Kidney (tissue), 14 donors: ENCODE results near the gene FAM53B. TPM values are rescaled to one million over a fixed set of nuclear protein-coding genes. Genes with fewer than 3 reads are reported as not detected.

Source experiments
- DNase-seq, 5 donors: peaks; one replicate each; pipeline ENCODE4 v3.0.0-alpha.2; 2013 to 2020
- FAIRE-seq: peaks from 2 replicates; lab custom pipeline; 2012; peaks lifted over from hg19 to GRCh38; lab: Jason Lieb, UNC
- H3K27ac ChIP-seq, 2 donors: one replicate each; pipeline ENCODE4 v1.7.0; 2013; ENCODE audit warnings: low read depth in 2 of 2, low read length in 2 of 2, inconsistent platforms in 1 of 2
- H3K27me3 ChIP-seq: one replicate; pipeline ENCODE4 v1.7.1; 2013; ENCODE audit warnings: low read length, inconsistent platforms; ENCODE audit not compliant: control insufficient read depth, insufficient read depth
- H3K36me3 ChIP-seq, 3 donors: one replicate each; pipeline versions ENCODE4 v1.7.0 to v1.7.1; 2013; ENCODE audit warnings: low read length in 3 of 3, control low read depth in 1 of 3, inconsistent platforms in 1 of 3; ENCODE audit not compliant: insufficient read depth in 3 of 3, control insufficient read depth in 2 of 3
- H3K4me1 ChIP-seq, 3 donors: one replicate each; pipeline versions ENCODE4 v1.7.0 to v1.7.1; 2013; ENCODE audit warnings: low read length in 3 of 3, inconsistent platforms in 1 of 3, low read depth in 1 of 3; ENCODE audit not compliant: control insufficient read depth in 2 of 3, insufficient read depth in 2 of 3
- H3K4me3 ChIP-seq, 3 donors: one replicate each; pipeline versions ENCODE4 v1.7.0 to v1.8.1; 2013; ENCODE audit warnings: low read length in 3 of 3, control low read depth in 1 of 3, inconsistent platforms in 1 of 3
- H3K9ac ChIP-seq, 3 donors: one replicate each; pipeline versions ENCODE4 v1.7.0 to v1.7.1; 2013; ENCODE audit warnings: low read length in 3 of 3, control low read depth in 1 of 3, inconsistent platforms in 1 of 3
- H3K9me3 ChIP-seq, 3 donors: one replicate each; pipeline versions ENCODE4 v1.7.0 to v1.7.1; 2013; ENCODE audit warnings: low read length in 3 of 3, control low read depth in 1 of 3, inconsistent platforms in 1 of 3; ENCODE audit not compliant: control insufficient read depth in 2 of 3, insufficient read depth in 1 of 3
- CTCF ChIP-seq: IDR thresholded peaks from 3 replicates; pipeline ENCODE4 v1.5.1; 2012; ENCODE audit warnings: mild to moderate bottlenecking, moderate library complexity, borderline replicate concordance; ENCODE audit not compliant: insufficient read depth; ENCODE audit errors: extremely low read depth
- intact Hi-C: fragments of 100-400 bp; cut with DNase I; formaldehyde crosslinking; loops from one replicate; pipeline ENCODE4 v1.11.1; 2022
- polyA plus RNA-seq: library from polyadenylated mRNA; stranded (reverse); fragments of 350-450 nt; fragmentation: Illumina TruSeq; extraction: RNeasy Lipid Tissue Mini Kit (QIAGEN cat#74804); gene quantifications from one replicate; pipeline ENCODE4 v1.2.3, GENCODE V29; 2014; ENCODE audit warnings: low read depth, low replicate concordance; ENCODE audit not compliant: insufficient read depth
- total RNA-seq: library from RNA; stranded (reverse); fragmentation: NEBNext Ultra II Directional; extraction: Animal tissue kit (Norgen Biotek cat#: 25700); gene quantifications from one replicate; pipeline ENCODE4 v1.2.1, GENCODE V29; 2021
- donor health status: control.
- donor health status: control.
- donor health status: control.
- donor health status: control.
- donor health status: control.
- donor health status: DM: yes; HTN: yes; CAD: no.
- donor health status: Normal renal cell carcinoma (clear cell type).

FAM53B gene
- total and polyA plus RNA-seq, 2 donors from 2014 or later: 11.8 to 30.0 TPM

- no peak for DNase-seq
- Histone ChIP-seq H3K36me3 (no peaks in the 10 kb centered on the region), H3K27me3 (no peaks in the 10 kb centered on the region), H3K27ac (no peak overlapping the region), H3K4me3 (no peak overlapping the region), H3K9ac (no peak overlapping the region), H3K9me3 (no peaks in the 10 kb centered on the region), H3K4me1 (peaks cover 0 to 10% (median 0%) of the 10 kb centered on the region in 3 donors)
- intact Hi-C loops: no loop called here
- FAIRE-seq: no peak
- no peak for TF ChIP-seq CTCF
These were observed 134.5 kb downstream of the FAM53B start for GRCh38 chr10:124609698-124610097.

- Histone ChIP-seq H3K4me3 (no peak overlapping the region), H3K9me3 (no peaks in the 10 kb centered on the region), H3K9ac (no peak overlapping the region), H3K27me3 (no peaks in the 10 kb centered on the region), H3K36me3 (no peaks in the 10 kb centered on the region), H3K4me1 (peaks cover 0 to 10% (median 0%) of the 10 kb centered on the region in 3 donors), H3K27ac (no peak overlapping the region)
- no peak for TF ChIP-seq CTCF
- FAIRE-seq (no peak), DNase-seq (no peak)
- intact Hi-C loops: no loop called here
These were observed 136.0 kb downstream of the FAM53B start for GRCh38 chr10:124608093-124608721.

- no peak for TF ChIP-seq CTCF
- Histone ChIP-seq H3K27me3 (no peaks in the 10 kb centered on the region), H3K36me3 (no peaks in the 10 kb centered on the region), H3K9me3 (no peaks in the 10 kb centered on the region), H3K4me1 (peaks cover 0 to 5% (median 0%) of the 10 kb centered on the region in 3 donors), H3K4me3 (no peak overlapping the region), H3K27ac (no peak overlapping the region), H3K9ac (no peak overlapping the region)
- DNase-seq (no peak), FAIRE-seq (no peak)
- intact Hi-C loops: no loop called here
These were observed 136.5 kb downstream of the FAM53B start for GRCh38 chr10:124607693-124608092.

- no peaks in the 10 kb centered on the region for H3K9me3 ChIP-seq
- FAIRE-seq (no peak), DNase-seq (no peak)
- H3K27me3 ChIP-seq: no peaks in the 10 kb centered on the region
- no peak for TF ChIP-seq CTCF
- H3K27ac ChIP-seq: no peak overlapping the region
- H3K4me1 ChIP-seq: peaks cover 0 to 5% (median 0%) of the 10 kb centered on the region in 3 donors
- intact Hi-C loops: no loop called here
- H3K9ac ChIP-seq: no peak overlapping the region
- no peaks in the 10 kb centered on the region for H3K36me3 ChIP-seq
- H3K4me3 ChIP-seq: no peak overlapping the region
These were observed 137.4 kb downstream of the FAM53B start for GRCh38 chr10:124606822-124607221.
